GM12878 (cell line): ENCODE results near the gene SKP2. TPM values are rescaled to one million over a fixed set of nuclear protein-coding genes. Genes with fewer than 3 reads are reported as not detected.

Source experiments
- BACH1 ChIP-seq: fragments of 450-650 bp; IDR thresholded peaks from 2 replicates; pipeline ENCODE4 v1.6.1; 2017; ENCODE audit warnings: mild to moderate bottlenecking, borderline replicate concordance
- EZH2 ChIP-seq: IDR thresholded peaks from 2 replicates; pipeline ENCODE4 v1.6.1; 2012; ENCODE audit warnings: low read depth, mild to moderate bottlenecking, control low read depth, inconsistent platforms, low read length, borderline replicate concordance; ENCODE audit not compliant: control insufficient read depth
- FOS ChIP-seq: IDR thresholded peaks from 3 replicates; pipeline ENCODE4 v1.6.1; 2011; ENCODE audit warnings: borderline replicate concordance; ENCODE audit not compliant: insufficient read length; ENCODE audit errors: extremely low read depth
- IKZF1 ChIP-seq: fragments of 450-650 bp; conservative IDR thresholded peaks from 2 replicates; pipeline ENCODE4 v1.6.1; 2017; ENCODE audit warnings: antibody characterized with exemption, mild to moderate bottlenecking
- MTA2 ChIP-seq: fragments of 450-650 bp; IDR thresholded peaks from 2 replicates; pipeline ENCODE4 v1.6.1; 2016; ENCODE audit warnings: low read depth, mild to moderate bottlenecking, moderate library complexity
- MYB ChIP-seq: fragments of 150-350 bp; IDR thresholded peaks from 2 replicates; pipeline ENCODE4 v1.6.1; 2014; ENCODE audit warnings: mild to moderate bottlenecking, low read depth, low read length, borderline replicate concordance
- NBN ChIP-seq: fragments of 450-650 bp; IDR thresholded peaks from 2 replicates; pipeline ENCODE4 v1.6.1; 2016
- RAD51 ChIP-seq: fragments of 450-650 bp; IDR thresholded peaks from 2 replicates; pipeline ENCODE4 v1.6.1; 2016; ENCODE audit warnings: moderate library complexity, mild to moderate bottlenecking, inconsistent platforms
- RUNX3 ChIP-seq: IDR thresholded peaks from 2 replicates; pipeline ENCODE4 v1.6.1; 2012; ENCODE audit warnings: low read length, inconsistent platforms
- SIN3A ChIP-seq: IDR thresholded peaks from 2 replicates; pipeline ENCODE4 v1.6.1; 2012; ENCODE audit warnings: low read depth, low read length, improper control_type of control experiment
- SREBF1 ChIP-seq: IDR thresholded peaks from 2 replicates; pipeline ENCODE4 v1.6.1; 2012; ENCODE audit warnings: mild to moderate bottlenecking, low read length
- ZNF274 ChIP-seq: IDR thresholded peaks from one replicate; pipeline ENCODE4 v1.8.0; 2011; ENCODE audit not compliant: insufficient read length, insufficient read depth
- polyA plus RNA-seq, 11 experiments: library from polyadenylated mRNA; depleted of rRNA in 4 of 11; unstranded in 6 of 11; stranded (reverse) in 5 of 11; fragments of >200 nt; fragmentation: Nextera tagmentation in 4 of 11; fragmentation: Illumina TruSeq in 1 of 11; extraction: Ambion mirVana in 4 of 11; extraction: Trizol in 1 of 11; gene quantifications; 1 replicate in 1 of 11; 2 replicates in 10 of 11; pipeline versions ENCODE4 v1.2.1 to v1.2.3, GENCODE V29; 2011 to 2016; ENCODE audit warnings: inconsistent platforms in 2 of 11, missing spikeins in 2 of 11, low read depth in 1 of 11
- total RNA-seq, 4 experiments: library from RNA; depleted of rRNA in 3 of 4; stranded (reverse); fragments of >200 nt in 3 of 4; fragmentation: Illumina TruSeq in 1 of 4; extraction: Trizol in 1 of 4; gene quantifications; 2 replicates each; pipeline versions ENCODE4 v1.2.1 to v1.2.3, GENCODE V29; 2013 to 2021
- TF ChIP-seq, protein P1 (sequence below): fragments of 450-650 bp; IDR thresholded peaks from 2 replicates; pipeline ENCODE4 v1.6.1; 2017; ENCODE audit warnings: mild to moderate bottlenecking, moderate library complexity
- TF ChIP-seq, protein P2 (sequence below), 3 experiments: IDR thresholded peaks in 2 of 3; conservative IDR thresholded peaks in 1 of 3; 2 replicates each; pipeline ENCODE4 v1.5.1; 2011; ENCODE audit warnings: low read depth in 3 of 3, low read length in 3 of 3, mild to moderate bottlenecking in 3 of 3, control low read depth in 2 of 3, moderate library complexity in 2 of 3, inconsistent platforms in 1 of 3, mixed read lengths in 1 of 3; ENCODE audit not compliant: control insufficient read depth in 2 of 3, insufficient read depth in 1 of 3; ENCODE audit errors: extremely low read depth in 1 of 3
- TF ChIP-seq, protein P3 (sequence below): fragments of 450-650 bp; IDR thresholded peaks from 2 replicates; pipeline ENCODE4 v1.6.1; 2017; ENCODE audit warnings: antibody characterized with exemption, mild to moderate bottlenecking, moderate library complexity
- TF ChIP-seq, protein P4 (sequence below): IDR thresholded peaks from 2 replicates; pipeline ENCODE4 v1.6.1; 2012; ENCODE audit warnings: low read depth, low read length, improper control_type of control experiment
- TF ChIP-seq, protein P5 (sequence below): fragments of 450-650 bp; formaldehyde crosslinking; IDR thresholded peaks from 2 replicates; pipeline ENCODE4 v1.5.0; 2022; ENCODE audit warnings: mild to moderate bottlenecking, missing genetic modification characterization

Gene SKP2
- total and polyA plus RNA-seq, 10 of the 15 experiments (the other 5 are each of a cell fraction or from before 2014, with no cell fraction given) = 13.9 to 50.8 (median 36.9) TPM

DNA sequence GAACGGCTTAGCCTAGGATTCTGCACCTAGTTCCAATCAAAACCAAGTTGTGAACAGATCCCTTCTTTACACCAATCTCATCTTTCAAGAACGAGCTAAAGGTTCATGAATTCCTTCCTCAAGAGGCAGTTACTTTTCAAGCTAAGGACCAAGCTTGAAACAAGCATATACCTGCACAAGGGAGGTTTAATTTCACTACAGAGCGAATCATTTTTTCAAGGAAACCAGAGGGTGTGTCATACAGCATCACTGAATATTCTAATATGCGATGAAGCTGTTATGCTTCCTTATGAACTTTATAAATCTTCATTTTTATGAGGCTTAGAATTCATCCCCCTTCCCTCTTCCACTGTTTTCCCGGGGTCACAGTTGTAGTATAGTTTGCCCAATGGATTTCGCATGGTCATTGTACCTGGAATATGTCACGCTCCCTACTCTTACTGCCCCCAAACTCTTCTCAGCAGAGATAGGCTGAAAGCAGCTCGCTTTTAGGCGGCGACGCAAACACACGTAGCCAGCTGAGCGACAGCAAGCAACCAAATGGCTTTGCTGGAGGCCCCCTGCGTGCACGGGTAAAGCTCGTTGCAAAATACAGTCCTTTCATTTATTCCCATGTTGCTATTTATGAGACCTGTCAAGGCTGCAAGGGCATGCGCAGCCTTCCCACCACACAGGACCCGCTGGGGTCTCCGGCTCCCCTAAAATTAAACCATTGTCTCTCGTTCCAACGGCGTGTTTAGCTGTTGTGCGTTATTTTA is 1.1 kb upstream of the SKP2 start (continued):
- TF ChIP-seq SREBF1 = no peak
- TF ChIP-seq, protein P1, sequence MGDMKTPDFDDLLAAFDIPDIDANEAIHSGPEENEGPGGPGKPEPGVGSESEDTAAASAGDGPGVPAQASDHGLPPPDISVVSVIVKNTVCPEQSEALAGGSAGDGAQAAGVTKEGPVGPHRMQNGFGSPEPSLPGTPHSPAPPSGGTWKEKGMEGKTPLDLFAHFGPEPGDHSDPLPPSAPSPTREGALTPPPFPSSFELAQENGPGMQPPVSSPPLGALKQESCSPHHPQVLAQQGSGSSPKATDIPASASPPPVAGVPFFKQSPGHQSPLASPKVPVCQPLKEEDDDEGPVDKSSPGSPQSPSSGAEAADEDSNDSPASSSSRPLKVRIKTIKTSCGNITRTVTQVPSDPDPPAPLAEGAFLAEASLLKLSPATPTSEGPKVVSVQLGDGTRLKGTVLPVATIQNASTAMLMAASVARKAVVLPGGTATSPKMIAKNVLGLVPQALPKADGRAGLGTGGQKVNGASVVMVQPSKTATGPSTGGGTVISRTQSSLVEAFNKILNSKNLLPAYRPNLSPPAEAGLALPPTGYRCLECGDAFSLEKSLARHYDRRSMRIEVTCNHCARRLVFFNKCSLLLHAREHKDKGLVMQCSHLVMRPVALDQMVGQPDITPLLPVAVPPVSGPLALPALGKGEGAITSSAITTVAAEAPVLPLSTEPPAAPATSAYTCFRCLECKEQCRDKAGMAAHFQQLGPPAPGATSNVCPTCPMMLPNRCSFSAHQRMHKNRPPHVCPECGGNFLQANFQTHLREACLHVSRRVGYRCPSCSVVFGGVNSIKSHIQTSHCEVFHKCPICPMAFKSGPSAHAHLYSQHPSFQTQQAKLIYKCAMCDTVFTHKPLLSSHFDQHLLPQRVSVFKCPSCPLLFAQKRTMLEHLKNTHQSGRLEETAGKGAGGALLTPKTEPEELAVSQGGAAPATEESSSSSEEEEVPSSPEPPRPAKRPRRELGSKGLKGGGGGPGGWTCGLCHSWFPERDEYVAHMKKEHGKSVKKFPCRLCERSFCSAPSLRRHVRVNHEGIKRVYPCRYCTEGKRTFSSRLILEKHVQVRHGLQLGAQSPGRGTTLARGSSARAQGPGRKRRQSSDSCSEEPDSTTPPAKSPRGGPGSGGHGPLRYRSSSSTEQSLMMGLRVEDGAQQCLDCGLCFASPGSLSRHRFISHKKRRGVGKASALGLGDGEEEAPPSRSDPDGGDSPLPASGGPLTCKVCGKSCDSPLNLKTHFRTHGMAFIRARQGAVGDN = no peak
- no peak for TF ChIP-seq NBN
- TF ChIP-seq RAD51 = no peak
- TF ChIP-seq BACH1 = no peak
- TF ChIP-seq, protein P2, sequence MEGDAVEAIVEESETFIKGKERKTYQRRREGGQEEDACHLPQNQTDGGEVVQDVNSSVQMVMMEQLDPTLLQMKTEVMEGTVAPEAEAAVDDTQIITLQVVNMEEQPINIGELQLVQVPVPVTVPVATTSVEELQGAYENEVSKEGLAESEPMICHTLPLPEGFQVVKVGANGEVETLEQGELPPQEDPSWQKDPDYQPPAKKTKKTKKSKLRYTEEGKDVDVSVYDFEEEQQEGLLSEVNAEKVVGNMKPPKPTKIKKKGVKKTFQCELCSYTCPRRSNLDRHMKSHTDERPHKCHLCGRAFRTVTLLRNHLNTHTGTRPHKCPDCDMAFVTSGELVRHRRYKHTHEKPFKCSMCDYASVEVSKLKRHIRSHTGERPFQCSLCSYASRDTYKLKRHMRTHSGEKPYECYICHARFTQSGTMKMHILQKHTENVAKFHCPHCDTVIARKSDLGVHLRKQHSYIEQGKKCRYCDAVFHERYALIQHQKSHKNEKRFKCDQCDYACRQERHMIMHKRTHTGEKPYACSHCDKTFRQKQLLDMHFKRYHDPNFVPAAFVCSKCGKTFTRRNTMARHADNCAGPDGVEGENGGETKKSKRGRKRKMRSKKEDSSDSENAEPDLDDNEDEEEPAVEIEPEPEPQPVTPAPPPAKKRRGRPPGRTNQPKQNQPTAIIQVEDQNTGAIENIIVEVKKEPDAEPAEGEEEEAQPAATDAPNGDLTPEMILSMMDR (IDR thresholded peaks at IDR 0.05 in 2 of 3, conservative IDR thresholded peaks at IDR 0.05 in 1 of 3; ENCODE audit: control insufficient read depth in 2 of 3, extremely low read depth in 1 of 3, insufficient read depth in 1 of 3, low read depth in 3 of 3, low read length in 3 of 3) = no peak
- no peak for TF ChIP-seq EZH2
- TF ChIP-seq RUNX3 = no peak
- no peak for TF ChIP-seq IKZF1
- TF ChIP-seq, protein P3, sequence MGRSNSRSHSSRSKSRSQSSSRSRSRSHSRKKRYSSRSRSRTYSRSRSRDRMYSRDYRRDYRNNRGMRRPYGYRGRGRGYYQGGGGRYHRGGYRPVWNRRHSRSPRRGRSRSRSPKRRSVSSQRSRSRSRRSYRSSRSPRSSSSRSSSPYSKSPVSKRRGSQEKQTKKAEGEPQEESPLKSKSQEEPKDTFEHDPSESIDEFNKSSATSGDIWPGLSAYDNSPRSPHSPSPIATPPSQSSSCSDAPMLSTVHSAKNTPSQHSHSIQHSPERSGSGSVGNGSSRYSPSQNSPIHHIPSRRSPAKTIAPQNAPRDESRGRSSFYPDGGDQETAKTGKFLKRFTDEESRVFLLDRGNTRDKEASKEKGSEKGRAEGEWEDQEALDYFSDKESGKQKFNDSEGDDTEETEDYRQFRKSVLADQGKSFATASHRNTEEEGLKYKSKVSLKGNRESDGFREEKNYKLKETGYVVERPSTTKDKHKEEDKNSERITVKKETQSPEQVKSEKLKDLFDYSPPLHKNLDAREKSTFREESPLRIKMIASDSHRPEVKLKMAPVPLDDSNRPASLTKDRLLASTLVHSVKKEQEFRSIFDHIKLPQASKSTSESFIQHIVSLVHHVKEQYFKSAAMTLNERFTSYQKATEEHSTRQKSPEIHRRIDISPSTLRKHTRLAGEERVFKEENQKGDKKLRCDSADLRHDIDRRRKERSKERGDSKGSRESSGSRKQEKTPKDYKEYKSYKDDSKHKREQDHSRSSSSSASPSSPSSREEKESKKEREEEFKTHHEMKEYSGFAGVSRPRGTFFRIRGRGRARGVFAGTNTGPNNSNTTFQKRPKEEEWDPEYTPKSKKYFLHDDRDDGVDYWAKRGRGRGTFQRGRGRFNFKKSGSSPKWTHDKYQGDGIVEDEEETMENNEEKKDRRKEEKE = no peak
- TF ChIP-seq FOS = no peak
- TF ChIP-seq, protein P4, sequence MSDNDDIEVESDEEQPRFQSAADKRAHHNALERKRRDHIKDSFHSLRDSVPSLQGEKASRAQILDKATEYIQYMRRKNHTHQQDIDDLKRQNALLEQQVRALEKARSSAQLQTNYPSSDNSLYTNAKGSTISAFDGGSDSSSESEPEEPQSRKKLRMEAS = no peak; the same call in 1 of the 2 replicates
- TF ChIP-seq MTA2 = no peak
- TF ChIP-seq MYB = no peak
- no peak for TF ChIP-seq ZNF274
- TF ChIP-seq, protein P5, sequence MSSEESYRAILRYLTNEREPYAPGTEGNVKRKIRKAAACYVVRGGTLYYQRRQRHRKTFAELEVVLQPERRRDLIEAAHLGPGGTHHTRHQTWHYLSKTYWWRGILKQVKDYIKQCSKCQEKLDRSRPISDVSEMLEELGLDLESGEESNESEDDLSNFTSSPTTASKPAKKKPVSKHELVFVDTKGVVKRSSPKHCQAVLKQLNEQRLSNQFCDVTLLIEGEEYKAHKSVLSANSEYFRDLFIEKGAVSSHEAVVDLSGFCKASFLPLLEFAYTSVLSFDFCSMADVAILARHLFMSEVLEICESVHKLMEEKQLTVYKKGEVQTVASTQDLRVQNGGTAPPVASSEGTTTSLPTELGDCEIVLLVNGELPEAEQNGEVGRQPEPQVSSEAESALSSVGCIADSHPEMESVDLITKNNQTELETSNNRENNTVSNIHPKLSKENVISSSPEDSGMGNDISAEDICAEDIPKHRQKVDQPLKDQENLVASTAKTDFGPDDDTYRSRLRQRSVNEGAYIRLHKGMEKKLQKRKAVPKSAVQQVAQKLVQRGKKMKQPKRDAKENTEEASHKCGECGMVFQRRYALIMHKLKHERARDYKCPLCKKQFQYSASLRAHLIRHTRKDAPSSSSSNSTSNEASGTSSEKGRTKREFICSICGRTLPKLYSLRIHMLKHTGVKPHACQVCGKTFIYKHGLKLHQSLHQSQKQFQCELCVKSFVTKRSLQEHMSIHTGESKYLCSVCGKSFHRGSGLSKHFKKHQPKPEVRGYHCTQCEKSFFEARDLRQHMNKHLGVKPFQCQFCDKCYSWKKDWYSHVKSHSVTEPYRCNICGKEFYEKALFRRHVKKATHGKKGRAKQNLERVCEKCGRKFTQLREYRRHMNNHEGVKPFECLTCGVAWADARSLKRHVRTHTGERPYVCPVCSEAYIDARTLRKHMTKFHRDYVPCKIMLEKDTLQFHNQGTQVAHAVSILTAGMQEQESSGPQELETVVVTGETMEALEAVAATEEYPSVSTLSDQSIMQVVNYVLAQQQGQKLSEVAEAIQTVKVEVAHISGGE (CRISPR knock-in tag) = no peak
- peak; percentile 53; the same call in 1 of the 2 replicates for TF ChIP-seq SIN3A
